Activated CD4-positive, alpha-beta T cell treated with anti-CD3 and anti-CD28 coated beads for 48 hours (primary cell): Measurements from ENCODE around the gene IL27RA.

Experiments
- DNase-seq: peaks from one replicate; pipeline ENCODE4 v3.0.0-alpha.2; 2020

The IL27RA gene

GRCh38 chr19:14089662-14090508, 58.3 kb downstream of the IL27RA start:
- peak; percentile 72 for DNase-seq

GRCh38 chr19:14090509-14091080, 59.0 kb downstream of the IL27RA start, which contains the start of gene SAMD1:
SAMD1 (minus strand) TSS chr19:14090751.
- DNase-seq = peak; percentile 84

GRCh38 chr19:14091081-14091812, 59.7 kb downstream of the IL27RA start:
- peak; percentile 78 for DNase-seq

GRCh38 chr19:14091813-14092462, 60.4 kb downstream of the IL27RA start:
- DNase-seq = peak; percentile 57

- no peak for DNase-seq
These were observed 61.7 kb downstream of the IL27RA start for GRCh38 chr19:14093117-14093823.

- no peak for DNase-seq
These were observed 63.3 kb downstream of the IL27RA start for GRCh38 chr19:14094854-14095253.

- DNase-seq = no peak
These were observed 64.9 kb downstream of the IL27RA start for GRCh38 chr19:14096272-14096992.

GRCh38 chr19:14097532-14098151, 66.1 kb downstream of the IL27RA start:
- DNase-seq = no peak

GRCh38 chr19:14101003-14101545, 69.5 kb downstream of the IL27RA start:
- no peak for DNase-seq

GRCh38 chr19:14102102-14102696, 70.6 kb downstream of the IL27RA start:
- DNase-seq = no peak

GRCh38 chr19:14102756-14103155, 71.2 kb downstream of the IL27RA start:
- no peak for DNase-seq
